Ureter (tissue), 1 donor: Measurements from ENCODE around the gene MYBPC1. TPM values are rescaled to one million over a fixed set of nuclear protein-coding genes. Genes with fewer than 3 reads are reported as not detected.
"Not testable (repeated sequence)": the region's sequence is repeated elsewhere in the genome, so short reads cannot be mapped to it uniquely, and the experiment has no call there.

Source experiments
- DNase-seq: peaks from one replicate; pipeline ENCODE4 v3.0.0-alpha.2; 2020; ENCODE audit warnings: low spot score
- total RNA-seq: library from RNA; stranded (reverse); gene quantifications from one replicate; pipeline ENCODE4 v1.2.4, GENCODE V29; 2023
- donor health status: DM: yes; HTN: yes; CAD: no.

Gene MYBPC1, protein sequence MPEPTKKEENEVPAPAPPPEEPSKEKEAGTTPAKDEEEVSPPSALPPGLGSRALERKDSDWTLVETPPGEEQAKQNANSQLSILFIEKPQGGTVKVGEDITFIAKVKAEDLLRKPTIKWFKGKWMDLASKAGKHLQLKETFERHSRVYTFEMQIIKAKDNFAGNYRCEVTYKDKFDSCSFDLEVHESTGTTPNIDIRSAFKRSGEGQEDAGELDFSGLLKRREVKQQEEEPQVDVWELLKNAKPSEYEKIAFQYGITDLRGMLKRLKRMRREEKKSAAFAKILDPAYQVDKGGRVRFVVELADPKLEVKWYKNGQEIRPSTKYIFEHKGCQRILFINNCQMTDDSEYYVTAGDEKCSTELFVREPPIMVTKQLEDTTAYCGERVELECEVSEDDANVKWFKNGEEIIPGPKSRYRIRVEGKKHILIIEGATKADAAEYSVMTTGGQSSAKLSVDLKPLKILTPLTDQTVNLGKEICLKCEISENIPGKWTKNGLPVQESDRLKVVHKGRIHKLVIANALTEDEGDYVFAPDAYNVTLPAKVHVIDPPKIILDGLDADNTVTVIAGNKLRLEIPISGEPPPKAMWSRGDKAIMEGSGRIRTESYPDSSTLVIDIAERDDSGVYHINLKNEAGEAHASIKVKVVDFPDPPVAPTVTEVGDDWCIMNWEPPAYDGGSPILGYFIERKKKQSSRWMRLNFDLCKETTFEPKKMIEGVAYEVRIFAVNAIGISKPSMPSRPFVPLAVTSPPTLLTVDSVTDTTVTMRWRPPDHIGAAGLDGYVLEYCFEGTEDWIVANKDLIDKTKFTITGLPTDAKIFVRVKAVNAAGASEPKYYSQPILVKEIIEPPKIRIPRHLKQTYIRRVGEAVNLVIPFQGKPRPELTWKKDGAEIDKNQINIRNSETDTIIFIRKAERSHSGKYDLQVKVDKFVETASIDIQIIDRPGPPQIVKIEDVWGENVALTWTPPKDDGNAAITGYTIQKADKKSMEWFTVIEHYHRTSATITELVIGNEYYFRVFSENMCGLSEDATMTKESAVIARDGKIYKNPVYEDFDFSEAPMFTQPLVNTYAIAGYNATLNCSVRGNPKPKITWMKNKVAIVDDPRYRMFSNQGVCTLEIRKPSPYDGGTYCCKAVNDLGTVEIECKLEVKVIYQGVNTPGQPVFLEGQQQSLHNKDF
- total RNA-seq: 1.6 TPM

DNA sequence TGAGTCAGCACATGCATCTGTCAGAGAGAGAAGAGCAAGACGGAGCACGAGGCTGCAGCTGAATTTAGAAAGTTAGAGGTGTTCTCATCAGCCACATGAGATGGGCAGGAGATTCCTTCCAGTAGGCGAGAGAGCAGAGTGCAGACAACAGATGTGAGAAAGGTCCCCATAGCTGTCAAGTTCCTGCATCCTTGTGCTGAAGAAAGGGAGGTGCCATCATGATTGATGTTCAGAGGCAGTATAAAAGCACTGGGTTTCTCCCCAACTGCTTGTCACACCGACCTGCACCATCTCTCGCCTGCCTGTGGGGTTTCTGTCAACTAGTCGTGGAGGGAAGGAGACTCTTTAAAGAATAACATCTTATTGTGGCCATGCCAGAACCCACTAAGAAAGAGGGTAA, at the start of gene MYBPC1:
Gene MYBPC1 (plus strand): TSS at position 272 of the 400 bp plus-strand sequence. CDS start 100 bp downstream, at position 372.
- DNase-seq: no peak

DNA sequence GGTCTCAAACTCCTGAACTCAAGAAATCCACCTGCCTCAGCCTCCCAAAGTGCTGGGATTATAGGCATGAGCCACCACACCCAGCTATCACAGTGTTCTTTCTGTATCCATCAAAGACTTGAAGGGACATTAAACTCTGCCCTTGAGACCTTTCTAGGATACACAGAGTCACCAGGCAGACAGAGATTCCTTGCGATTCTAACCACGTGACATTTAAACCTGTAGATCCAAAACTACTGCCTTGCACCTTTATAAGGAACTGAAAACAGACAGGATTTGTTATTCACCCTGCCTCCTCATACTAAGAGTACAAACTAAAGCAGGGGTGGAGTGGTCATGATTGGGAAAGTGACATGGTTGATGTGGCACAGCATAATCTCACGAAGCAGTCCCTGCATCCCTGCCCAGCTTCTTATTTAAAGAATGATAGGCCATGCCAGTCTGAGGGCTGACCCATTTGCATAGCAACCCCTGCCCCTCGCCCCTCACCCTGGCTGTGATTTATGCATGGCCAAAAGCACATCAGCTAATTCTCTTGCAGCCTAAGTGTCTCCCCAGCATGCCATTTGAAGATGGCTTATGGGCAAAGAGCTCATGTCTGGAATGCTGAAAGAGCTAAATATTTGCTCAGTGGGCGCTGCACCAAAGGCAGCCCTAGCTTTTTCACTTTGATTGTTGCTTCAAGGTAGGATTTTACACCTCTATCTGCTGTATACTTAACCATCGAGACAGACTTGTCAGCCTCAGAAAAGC, 43.2 kb upstream of the MYBPC1 start:
- DNase-seq: no peak

DNA sequence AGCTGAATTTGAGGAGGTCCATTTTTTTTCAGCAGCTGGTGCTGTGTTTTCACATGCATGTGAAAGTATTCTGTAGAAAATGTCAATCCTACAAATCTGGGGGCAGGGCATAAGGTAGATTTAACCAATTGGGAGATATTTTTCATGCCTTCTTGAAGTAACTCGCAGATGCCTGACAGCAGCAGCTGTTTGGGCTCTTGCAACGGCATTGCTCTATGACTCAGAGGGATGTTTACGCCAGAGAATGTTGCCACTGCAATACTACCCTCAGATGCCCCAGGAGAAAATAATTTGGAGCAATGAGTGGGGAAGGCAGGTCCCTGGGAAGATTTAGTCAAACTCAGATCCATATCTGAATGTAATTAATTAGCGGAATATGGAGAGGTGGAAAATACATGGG, 42.5 kb upstream of the MYBPC1 start:
- no peak for DNase-seq

DNA sequence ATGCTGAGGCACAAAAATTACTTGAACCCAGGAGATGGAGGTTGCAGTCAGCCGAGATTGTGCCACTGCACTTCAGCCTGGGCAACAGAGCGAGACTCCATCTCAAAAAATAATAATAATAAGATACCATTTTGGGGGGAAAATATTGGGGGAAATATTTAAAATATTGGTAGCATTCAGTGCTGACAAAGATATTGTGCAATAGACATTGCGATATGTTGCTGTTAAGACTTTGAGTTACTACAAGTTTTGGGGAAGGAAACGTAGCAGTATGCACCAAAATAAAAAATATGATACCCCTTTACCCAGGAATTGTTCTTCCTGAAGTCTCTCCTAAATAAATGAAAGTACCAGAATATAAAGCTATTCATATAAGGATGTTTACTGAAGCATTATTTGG, 37.7 kb upstream of the MYBPC1 start:
- DNase-seq: no peak

DNA sequence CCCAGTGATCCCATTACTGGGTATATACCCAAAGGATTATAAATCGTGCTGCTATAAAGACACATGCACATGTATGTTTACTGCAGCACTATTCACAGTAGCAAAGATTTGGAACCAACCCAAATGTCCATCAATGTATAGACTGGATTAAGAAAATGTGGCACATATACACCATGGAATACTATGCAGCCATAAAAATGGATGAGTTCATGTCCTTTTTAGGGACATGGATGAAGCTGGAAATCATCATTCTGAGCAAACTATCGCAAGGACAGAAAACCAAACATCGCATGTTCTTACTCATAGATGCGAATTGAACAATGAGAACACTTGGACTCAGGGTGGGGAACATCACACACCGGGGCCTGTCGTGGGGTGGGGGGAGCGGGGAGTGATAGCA, 36.0 kb upstream of the MYBPC1 start:
- not testable (repeated sequence) for DNase-seq

DNA sequence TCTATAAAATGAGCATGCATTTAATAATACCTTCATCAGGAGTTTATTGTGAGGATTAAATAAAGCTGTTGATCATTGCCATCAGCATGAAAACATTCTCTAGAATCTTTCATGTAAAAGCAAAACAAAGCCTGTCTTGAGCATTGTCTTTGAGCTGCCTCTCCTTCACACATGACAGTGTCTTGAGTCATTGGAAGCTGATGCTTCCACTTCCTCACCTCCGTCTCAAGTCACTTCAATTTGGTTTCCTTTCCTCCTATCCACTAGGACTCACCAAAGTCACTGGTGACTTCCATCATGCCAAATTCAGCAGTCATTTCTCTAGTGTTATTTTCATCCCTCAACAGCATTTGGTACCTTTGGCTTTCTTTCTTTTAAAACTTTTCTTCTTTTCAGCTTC, 31.6 kb upstream of the MYBPC1 start:
- DNase-seq: no peak

DNA sequence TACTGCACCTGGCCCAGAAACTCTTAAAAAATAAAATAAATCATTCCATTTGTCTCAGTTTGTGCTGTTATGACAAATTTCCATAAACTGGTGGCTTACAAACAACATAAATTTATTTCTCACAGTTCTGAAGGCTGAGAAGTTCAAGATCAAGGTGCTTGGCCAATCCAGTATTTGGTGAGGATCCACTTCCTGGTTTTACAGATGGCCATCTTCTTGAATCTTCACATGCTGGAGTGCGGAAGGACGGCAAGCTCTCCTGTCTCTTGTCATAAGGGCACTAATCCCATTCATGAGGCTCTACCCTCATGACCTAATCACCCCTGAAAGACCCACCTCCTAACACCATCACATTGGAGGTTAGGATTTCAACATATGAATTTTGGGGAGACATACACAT, 29.9 kb upstream of the MYBPC1 start:
- no peak for DNase-seq

DNA sequence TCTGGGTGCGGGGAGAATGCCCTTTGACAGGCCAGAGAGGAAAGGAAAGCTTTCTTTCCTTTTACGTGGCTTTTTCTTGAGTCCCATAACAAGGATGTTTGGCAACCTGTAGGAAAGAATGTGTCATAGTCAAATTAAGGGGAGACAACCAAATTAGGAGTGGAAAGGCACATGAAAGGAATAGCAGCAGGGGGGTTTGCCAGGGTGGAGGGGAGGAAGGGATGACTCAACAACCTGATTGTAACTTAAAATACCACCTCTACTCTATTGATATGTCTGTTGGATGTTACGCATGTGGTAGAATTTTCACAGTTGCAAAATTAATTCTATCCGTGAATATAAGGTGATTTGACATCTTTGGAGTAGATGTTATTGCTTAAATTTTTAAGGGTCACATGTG, 28.5 kb upstream of the MYBPC1 start:
- no peak for DNase-seq

DNA sequence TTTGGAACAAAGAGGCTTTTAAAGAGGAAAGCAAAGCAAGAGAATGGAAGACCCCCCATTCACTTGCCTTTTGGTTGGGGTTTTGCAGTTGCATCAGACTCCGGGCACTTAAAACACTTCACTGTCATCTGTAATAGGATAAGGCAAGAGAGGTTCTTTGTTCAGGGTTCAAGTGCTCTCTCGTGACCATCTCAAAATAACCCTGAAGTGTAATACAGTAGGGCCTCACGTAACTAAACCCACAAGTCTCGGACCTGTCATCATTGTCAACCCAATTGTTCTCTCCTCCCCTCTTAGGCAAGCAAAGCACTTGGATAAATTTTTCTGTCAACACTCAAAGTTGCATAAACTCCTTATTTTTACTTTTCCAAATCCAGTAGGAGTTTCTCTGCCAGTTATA, 26.9 kb upstream of the MYBPC1 start:
- no peak for DNase-seq

DNA sequence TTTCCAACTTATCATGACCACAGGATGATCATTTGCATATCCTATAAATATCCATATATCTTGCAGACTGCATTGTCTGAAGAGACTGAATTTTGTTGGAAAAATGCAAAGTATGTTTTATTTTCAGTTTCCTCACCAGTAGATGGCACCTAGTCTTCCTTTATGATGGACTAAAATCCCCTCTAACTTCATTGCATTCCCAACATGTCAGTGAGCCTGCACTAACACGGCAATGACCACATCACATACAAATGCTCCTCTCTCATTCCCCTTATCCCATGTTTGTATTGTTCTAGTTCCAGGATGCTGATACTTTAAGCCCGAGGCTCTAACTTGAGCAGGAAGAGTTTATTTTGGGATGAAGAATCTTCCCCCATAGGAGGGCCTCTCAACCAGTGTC, 24.7 kb upstream of the MYBPC1 start:
- DNase-seq: no peak

DNA sequence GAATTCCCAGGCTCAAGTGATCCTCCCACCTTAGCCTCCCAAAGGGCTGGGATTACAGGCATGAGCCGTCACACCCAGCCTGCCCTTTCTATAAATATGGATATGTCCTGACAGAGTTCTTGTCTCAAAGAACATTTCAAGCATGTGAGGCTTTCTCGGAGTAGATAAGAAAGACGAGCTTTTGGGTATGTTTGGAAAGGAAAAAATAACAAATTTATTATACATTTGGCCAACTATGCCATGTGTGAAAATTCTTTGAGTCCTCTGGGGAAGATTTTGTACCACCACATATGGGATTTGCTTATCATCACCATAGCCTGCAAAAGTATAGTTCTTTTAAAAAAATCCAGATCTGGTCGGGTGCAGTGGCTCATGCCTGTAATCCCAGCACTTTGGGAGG, 23.7 kb upstream of the MYBPC1 start:
- no peak for DNase-seq

DNA sequence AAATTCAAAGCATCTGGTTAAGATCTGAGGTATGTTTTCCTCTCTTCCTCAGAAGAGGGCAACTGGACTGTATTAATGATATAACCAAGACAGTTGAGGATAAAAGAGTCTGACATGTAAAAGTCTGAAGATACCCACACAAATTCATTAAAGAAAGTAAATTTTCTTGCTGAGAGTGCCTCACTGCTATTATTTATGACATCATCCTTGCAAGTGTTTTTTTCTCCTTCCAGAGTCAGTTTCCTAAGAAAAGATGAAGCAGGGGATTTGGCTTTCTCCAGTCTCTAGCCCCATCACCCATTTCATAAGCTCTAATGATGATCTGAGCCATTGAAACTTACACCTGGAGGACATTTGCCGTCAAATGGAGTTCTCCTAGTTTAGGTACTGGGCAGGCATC, 21.0 kb upstream of the MYBPC1 start:
- no peak for DNase-seq

DNA sequence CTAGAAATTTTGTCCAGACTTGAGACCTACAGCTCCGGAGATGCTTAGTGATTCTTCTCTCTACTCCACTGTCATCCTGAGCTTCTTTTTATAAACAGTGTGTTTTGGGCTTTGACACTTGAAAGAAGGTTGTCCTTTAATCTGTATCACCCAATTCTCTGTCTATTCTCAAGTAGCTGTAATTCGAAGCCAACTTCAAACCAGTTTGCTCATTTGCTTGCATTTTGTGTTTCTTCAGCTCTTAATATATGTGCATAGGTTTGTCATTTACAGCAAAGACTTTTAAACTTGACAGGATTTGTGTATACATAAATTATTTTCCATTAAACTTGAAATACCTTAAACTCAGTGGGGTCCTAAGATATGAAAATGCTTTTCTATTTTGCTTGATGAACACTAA, 16.4 kb upstream of the MYBPC1 start:
- no peak for DNase-seq

DNA sequence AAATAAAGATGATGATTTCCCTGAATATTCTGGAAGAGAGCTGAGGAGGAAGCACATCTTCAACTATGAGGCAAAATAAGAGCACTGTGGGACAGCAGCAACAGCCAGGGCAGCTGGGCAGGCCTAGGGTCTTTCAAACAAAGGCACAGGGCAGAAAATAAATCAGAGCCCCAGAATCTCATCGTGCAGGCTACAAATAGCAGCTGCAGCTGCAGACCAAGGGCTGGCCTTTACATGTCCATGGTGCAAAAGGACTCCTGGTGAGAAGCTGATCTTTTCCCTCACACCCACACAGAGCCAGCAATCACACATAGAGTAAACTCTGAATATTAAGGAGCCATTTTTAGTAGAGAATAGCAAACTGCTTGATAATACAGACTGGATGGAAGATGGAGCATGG, 13.6 kb upstream of the MYBPC1 start:
- DNase-seq: no peak

DNA sequence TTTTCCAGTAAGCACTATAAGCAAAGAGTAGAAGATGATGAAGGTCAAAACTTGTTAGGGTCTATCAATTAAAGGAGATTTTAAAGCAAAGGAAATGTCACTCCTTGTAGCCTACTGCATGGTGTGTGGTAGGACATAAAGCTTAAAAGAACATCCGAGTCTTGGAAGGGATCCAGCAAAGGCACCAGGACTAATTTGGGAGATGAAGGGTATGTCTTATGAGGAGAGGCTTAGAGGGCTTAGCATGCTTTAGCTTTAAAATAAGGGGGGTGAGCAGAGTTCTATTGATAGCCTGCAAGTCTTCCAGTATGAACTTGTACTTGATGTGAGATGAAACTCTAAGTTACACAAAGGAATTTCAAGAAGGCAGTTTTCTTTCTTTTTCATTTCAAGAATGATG, 11.8 kb upstream of the MYBPC1 start:
- DNase-seq: no peak

DNA sequence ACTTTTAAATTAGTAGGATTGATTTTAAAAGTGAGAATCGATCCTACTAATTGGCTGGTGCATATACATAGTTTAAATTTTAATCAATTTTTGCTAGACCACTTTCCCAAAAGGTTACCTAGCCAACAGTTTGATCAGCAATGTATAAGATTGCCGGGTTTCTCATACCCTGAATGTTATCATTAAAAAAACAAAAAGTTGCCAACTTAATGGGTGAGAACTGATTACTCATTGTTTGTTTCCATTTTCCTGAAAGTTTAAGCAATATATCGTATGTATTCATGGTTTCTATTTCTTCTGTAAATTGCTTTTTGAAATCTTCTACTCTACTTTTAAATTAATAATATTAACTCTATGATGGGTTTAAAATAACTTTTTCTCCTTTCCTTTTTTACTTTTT, 4.4 kb upstream of the MYBPC1 start:
- DNase-seq: no peak

DNA sequence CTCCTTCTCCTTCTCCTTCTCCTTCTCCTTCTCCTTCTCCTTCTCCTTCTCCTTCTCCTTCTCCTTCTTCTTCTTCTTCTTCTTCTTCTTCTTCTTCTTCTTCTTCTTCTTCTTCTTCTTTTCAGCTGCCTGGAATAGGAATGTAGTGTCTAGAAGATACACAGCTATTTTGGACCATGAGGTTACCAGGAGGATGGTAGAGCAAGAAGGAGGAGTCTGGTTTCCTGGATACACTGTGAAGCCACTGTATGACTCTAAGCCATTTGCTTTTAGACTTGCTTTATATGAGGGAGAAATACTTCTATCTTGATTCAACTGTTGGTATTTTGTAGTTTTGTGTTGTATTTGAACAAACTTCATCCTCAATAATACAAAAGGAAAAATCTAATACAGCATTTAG, 3.0 kb upstream of the MYBPC1 start:
- DNase-seq: no peak

DNA sequence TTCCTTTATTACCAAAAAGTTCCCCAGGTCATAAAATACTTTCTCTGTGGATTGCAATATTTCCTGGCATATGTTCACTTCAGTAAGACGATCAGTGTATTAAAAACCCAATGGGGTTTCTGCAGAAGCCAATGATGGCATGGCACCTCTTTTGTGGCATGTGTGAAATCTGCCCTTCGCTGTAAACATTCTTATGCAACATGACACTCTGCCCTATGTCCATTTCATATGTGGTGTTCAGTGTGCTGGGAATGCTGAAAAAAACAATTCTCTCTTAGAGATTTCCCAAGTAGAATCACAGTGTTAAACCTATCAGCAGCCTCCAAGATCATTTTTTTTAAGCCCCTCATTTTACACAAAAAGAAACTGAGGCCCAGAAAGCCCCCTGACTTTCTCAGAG, 2.3 kb upstream of the MYBPC1 start:
- DNase-seq: no peak

DNA sequence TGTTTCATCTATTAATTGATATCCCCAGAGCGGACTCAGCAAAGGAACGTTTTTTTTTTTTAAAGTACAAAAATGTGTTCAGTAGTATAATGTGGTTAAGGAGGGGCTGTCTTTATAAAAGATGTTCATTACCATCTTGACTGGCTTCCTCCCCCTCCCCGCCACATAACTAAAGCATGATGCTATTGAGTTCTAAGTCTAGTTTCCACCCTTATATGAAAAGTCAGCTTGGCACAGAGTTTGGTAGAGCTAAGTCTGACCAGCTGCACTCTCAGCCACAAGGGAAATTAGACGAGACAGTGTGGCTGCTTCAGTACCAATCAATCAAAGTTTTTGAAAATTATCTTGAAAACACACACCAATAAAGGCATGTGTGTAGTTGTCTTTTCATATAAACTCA, 1.9 kb upstream of the MYBPC1 start:
- DNase-seq: no peak

DNA sequence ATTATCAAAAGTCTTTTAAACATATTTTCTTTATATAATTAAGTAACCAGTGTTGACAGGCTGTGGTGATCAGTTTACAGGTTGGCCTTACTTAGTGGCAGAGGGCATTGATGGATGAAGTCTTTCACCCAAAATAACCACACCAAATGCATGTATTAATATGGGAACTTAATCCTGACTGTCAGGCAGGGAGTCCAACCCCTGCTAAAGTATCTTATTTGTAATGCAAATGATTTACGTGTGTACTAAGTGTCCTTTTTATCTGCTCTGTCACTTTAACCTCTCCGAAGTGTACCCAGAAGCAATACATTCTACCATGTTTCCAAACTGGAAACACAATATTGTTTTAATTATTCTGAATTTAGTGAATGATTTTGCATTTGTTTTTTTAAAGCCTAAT, 1.4 kb downstream of the MYBPC1 start:
- DNase-seq: no peak

DNA sequence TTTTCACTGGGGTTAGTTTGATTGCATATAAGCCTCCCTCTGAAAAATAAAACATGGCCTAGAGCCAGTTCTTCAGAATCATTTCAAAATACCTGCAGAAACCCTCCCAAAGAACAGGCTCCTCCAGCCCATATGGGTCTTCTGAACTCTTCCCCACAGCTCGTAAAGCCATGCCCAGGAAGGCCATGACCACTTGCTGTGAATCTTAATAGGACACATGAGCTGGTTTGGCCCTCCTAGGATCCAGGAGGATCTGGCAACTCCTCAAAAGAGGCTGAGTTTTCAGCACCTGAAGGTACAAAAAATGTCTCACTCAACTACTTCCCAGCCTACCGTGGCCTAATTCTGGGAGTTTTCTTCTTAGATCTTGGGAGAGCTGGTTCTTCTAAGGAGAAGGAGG, 2.4 kb downstream of the MYBPC1 start:
- DNase-seq: no peak

DNA sequence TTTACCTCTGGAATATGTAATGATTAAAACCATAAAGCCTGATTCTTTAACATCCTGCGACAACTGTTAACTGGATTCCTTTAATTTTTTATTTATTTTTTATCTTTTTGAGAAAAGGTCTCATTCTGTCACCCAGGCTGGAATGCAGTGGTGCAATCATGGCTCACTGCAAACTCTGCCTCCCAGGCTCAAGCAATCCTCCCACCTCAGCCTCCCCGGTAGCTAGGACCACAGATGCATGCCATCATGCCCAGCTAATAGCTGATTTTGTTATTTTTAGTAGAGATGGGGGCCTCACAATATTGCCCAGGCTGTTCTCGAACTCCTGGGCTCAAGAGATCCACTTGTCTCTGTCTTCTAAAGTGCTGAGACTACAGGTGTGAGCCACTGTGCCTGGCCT, 3.7 kb downstream of the MYBPC1 start:
- no peak for DNase-seq
